ENCODE data around the gene DPEP2.
"Not testable (repeated sequence)": the region's sequence is repeated elsewhere in the genome, so short reads cannot be mapped to it uniquely, and the experiment has no call there.

DPEP2 gene

GRCh38 chr16:67982011-67982696, 17.1 kb downstream of the DPEP2 start:
- H3K4me3 Mint-ChIP-seq = no peak overlapping the region
- ATAC-seq (replicated peaks; ENCODE audit: extremely low read depth, poor library complexity, severe bottlenecking) (no peak), DNase-seq (ENCODE audit: low spot score in 2 of 2) (no peak)
- H3K4me1 Mint-ChIP-seq = peaks cover 12% of the 10 kb centered on the region
- H3K9me3 Mint-ChIP-seq = no peaks in the 10 kb centered on the region
- no peaks in the 10 kb centered on the region for H3K27me3 Mint-ChIP-seq
- H3K27ac Mint-ChIP-seq (ENCODE audit: low read depth) = no peak overlapping the region
- H3K36me3 Mint-ChIP-seq (ENCODE audit: insufficient read depth) = peaks cover 4% of the 10 kb centered on the region

DNA sequence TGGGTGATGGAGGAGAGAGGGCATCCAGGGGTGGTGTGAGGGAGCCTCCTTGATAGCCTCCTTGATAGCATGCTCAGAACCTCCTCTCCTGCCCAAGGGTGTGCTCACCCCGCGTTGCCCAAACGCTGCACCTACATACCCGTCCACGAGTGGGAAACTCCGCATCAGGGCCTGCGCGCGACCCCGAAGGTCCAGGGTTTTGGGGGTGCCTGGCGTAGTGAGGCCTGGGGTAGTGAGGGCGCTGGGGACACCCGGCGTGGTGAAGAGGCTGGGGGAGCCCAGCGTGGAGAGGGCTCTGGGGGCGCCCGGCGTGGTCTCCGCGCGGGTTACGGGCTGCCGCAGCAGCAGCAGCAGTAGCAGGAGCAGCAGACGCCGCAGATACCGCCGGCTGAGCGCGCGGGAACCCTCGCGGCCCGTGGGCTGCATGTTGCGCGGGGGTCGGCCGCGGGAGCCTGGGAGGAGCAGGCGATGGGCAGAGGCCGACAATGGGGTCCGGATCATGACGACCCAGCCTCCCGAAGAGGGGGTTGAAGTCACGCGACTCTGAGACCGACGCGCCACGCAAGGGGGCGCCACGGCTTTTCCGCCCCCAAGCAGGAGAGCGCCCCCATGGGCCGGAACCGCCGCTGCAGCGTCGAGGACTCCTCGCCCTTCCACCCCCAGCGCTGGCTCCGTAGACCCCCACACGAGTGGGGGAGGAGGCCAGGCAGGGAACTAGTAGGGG, 19.2 kb downstream of the DPEP2 start, which contains the start of gene DPEP3:
TSS of gene DPEP3 (minus strand) at position 545 of the 724 bp plus-strand sequence. CDS start at position 426, 119 bp downstream.
- H3K4me1 Mint-ChIP-seq = peaks cover 11% of the 10 kb centered on the region
- DNase-seq (ENCODE audit: low spot score in 2 of 2) = no peak
- peaks cover 6% of the 10 kb centered on the region for H3K27me3 Mint-ChIP-seq
- no peak within 1 kb of the TSS for H3K4me3 Mint-ChIP-seq
- H3K36me3 Mint-ChIP-seq (ENCODE audit: insufficient read depth) = peaks cover 3% of the 10 kb centered on the region
- no peak for ATAC-seq (replicated peaks; ENCODE audit: extremely low read depth, poor library complexity, severe bottlenecking)
- no peak within 1 kb of the TSS for H3K27ac Mint-ChIP-seq (ENCODE audit: low read depth)
- no peaks in the 10 kb centered on the region for H3K9me3 Mint-ChIP-seq

DNA sequence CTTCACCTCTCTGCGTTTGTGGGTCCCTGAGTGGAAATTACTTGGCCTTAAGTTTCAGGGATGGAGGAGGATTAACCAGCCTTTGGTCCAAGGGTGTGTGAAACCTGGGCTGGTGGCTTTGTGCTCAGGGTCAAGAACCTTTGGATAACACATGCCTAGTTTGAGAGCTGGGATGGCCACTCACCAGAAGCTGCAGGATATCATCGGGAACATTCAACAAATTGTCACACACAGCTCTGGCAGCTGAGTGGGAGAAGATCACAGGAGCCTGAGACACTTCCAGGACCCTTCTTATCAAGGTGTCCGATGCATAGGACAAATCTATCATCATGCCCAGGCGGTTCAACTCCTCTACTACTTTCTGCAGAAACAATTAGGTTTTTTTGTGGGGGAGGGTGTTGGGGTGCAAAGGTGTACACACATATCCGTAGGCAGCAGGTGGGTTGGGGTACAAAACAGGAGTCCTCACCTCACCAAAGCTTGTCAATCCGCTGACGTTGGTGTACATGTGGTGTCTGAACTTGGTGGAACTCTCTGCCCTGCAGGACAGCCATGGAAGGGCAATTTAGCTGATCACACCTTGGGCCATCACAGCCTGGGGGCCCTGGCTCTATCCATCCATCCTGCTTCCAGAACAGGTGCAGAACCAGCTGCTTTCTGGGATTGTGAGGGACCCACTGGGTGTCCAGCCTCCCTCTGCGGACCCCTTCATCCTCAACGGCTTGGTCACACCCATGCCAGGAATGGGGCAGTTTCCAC, 21.6 kb downstream of the DPEP2 start:
- no peak for ATAC-seq (replicated peaks; ENCODE audit: extremely low read depth, poor library complexity, severe bottlenecking)
- Mint-ChIP-seq H3K27ac (ENCODE audit: low read depth) (no peak overlapping the region), H3K27me3 (peaks cover 6% of the 10 kb centered on the region), H3K36me3 (ENCODE audit: insufficient read depth) (peaks cover 2% of the 10 kb centered on the region), H3K4me3 (no peak overlapping the region), H3K9me3 (no peaks in the 10 kb centered on the region), H3K4me1 (no peaks in the 10 kb centered on the region)
- no peak for DNase-seq (ENCODE audit: low spot score in 2 of 2)

GRCh38 chr16:67977005-67977404, 22.3 kb downstream of the DPEP2 start:
- Mint-ChIP-seq H3K27me3 (peaks cover 6% of the 10 kb centered on the region), H3K9me3 (no peaks in the 10 kb centered on the region), H3K4me3 (no peak overlapping the region), H3K4me1 (no peaks in the 10 kb centered on the region), H3K36me3 (ENCODE audit: insufficient read depth) (peaks cover 2% of the 10 kb centered on the region), H3K27ac (ENCODE audit: low read depth) (no peak overlapping the region)
- ATAC-seq (replicated peaks; ENCODE audit: extremely low read depth, poor library complexity, severe bottlenecking) = no peak
- no peak for DNase-seq (ENCODE audit: low spot score in 2 of 2)

- Mint-ChIP-seq H3K36me3 (ENCODE audit: insufficient read depth) (peaks cover 2% of the 10 kb centered on the region), H3K4me3 (no peak overlapping the region), H3K4me1 (no peaks in the 10 kb centered on the region), H3K27ac (ENCODE audit: low read depth) (no peak overlapping the region), H3K27me3 (peaks cover 6% of the 10 kb centered on the region), H3K9me3 (no peaks in the 10 kb centered on the region)
- ATAC-seq (replicated peaks; ENCODE audit: extremely low read depth, poor library complexity, severe bottlenecking) (no peak), DNase-seq (ENCODE audit: low spot score in 2 of 2) (no peak)
Observed at GRCh38 chr16:67976205-67976604, 23.1 kb downstream of the DPEP2 start.

DNA sequence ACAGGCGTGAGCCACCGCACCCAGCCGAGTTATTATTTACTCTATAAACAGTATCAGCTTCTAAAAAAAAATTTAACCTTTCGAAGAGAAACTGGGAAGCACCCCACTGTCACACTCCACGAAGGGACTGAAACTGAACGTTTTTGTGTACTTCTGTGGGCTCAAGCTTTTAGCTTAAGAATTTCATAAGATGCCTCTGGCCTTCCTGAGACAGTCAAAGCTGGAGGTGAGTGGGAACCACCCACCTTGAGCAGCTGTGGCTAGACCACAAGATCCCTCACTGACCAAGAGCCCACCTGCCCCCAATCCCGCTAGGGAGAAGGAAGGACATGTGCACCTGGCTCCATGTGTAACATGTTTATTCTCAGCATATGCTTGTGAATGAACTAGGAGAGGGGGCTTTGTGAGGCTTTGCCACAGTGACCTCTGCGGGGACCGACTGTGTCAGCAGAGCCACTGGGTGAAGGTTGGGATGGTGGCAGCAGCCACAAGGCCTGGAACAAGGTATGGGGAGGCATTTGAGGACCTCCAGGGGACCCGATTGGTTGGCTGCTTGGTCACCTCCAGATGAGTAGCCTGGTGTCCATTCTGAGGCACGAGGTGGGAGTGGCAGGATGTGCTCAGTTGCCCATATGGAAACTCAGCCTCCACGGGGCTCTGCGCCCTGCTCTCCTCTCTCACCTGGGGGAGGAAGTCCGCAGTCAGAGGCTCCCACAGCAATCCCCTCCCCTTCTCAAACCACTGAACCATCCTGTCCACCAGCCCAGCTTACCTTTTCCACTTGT, 23.8 kb downstream of the DPEP2 start:
- Mint-ChIP-seq H3K4me3 (no peak overlapping the region), H3K27ac (ENCODE audit: low read depth) (no peak overlapping the region), H3K36me3 (ENCODE audit: insufficient read depth) (no peaks in the 10 kb centered on the region), H3K27me3 (peaks cover 6% of the 10 kb centered on the region), H3K4me1 (no peaks in the 10 kb centered on the region), H3K9me3 (no peaks in the 10 kb centered on the region)
- DNase-seq (ENCODE audit: low spot score in 2 of 2) = no peak
- no peak for ATAC-seq (replicated peaks; ENCODE audit: extremely low read depth, poor library complexity, severe bottlenecking)

DNA sequence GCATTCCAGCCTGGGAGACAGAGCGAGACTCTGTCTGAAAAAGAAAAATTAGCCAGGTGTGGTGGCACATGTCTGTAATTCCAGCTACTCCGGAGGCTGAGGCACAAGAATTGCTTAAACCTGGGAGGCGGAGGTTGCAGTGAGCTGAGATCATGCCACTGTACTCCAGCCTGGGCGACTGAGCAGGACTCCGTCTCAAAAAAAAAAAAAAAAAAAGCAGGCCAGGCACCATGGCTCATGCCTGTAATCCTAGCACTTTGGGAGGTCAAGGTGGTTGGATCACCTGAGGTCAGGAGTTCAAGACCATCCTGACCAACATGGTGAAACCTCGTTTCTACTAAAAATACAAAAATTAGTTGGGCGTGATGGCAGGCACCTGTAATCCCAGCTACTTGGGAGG, 27.0 kb downstream of the DPEP2 start:
- peaks cover 19% of the 10 kb centered on the region for H3K4me1 Mint-ChIP-seq
- not testable (repeated sequence) for H3K36me3 Mint-ChIP-seq (ENCODE audit: insufficient read depth); H3K27ac Mint-ChIP-seq (ENCODE audit: low read depth); DNase-seq (ENCODE audit: low spot score in 2 of 2); H3K27me3 Mint-ChIP-seq; H3K4me3 Mint-ChIP-seq; ATAC-seq (replicated peaks; ENCODE audit: extremely low read depth, poor library complexity, severe bottlenecking); H3K9me3 Mint-ChIP-seq

- Mint-ChIP-seq H3K4me3 (no peak overlapping the region), H3K36me3 (ENCODE audit: insufficient read depth) (peaks cover 6% of the 10 kb centered on the region), H3K4me1 (peaks cover 27% of the 10 kb centered on the region), H3K27ac (ENCODE audit: low read depth) (no peak overlapping the region), H3K27me3 (peaks cover 3% of the 10 kb centered on the region), H3K9me3 (no peaks in the 10 kb centered on the region)
- ATAC-seq (replicated peaks; ENCODE audit: extremely low read depth, poor library complexity, severe bottlenecking) (no peak), DNase-seq (ENCODE audit: low spot score in 2 of 2) (no peak)
Observed at GRCh38 chr16:67971111-67971510, 28.2 kb downstream of the DPEP2 start.

- Mint-ChIP-seq H3K27me3 (no peaks in the 10 kb centered on the region), H3K27ac (ENCODE audit: low read depth) (peak overlapping the region; percentile 73), H3K36me3 (ENCODE audit: insufficient read depth) (peaks cover 9% of the 10 kb centered on the region), H3K4me3 (peak overlapping the region; percentile 85), H3K9me3 (no peaks in the 10 kb centered on the region), H3K4me1 (peaks cover 34% of the 10 kb centered on the region)
- no peak for DNase-seq (ENCODE audit: low spot score in 2 of 2)
- ATAC-seq (replicated peaks; ENCODE audit: extremely low read depth, poor library complexity, severe bottlenecking) = peak; percentile 23
Observed at GRCh38 chr16:67969254-67970039, 29.8 kb downstream of the DPEP2 start.

GRCh38 chr16:67968400-67969253, 30.7 kb downstream of the DPEP2 start, which contains the start of gene SLC12A4:
SLC12A4 (minus strand) TSS chr16:67968637; CDS start chr16:67968553, 84 bp downstream.
- no peaks in the 10 kb centered on the region for H3K9me3 Mint-ChIP-seq
- peaks cover 34% of the 10 kb centered on the region for H3K4me1 Mint-ChIP-seq
- H3K36me3 Mint-ChIP-seq (ENCODE audit: insufficient read depth) = peaks cover 9% of the 10 kb centered on the region
- peak within 1 kb of the TSS; percentile 77 for H3K27ac Mint-ChIP-seq (ENCODE audit: low read depth)
- no peaks in the 10 kb centered on the region for H3K27me3 Mint-ChIP-seq
- ATAC-seq (replicated peaks; ENCODE audit: extremely low read depth, poor library complexity, severe bottlenecking) (peak; percentile 85), DNase-seq (ENCODE audit: low spot score in 2 of 2) (peak; percentile 71 to 81)
- peak within 1 kb of the TSS; percentile 85 for H3K4me3 Mint-ChIP-seq

DNA sequence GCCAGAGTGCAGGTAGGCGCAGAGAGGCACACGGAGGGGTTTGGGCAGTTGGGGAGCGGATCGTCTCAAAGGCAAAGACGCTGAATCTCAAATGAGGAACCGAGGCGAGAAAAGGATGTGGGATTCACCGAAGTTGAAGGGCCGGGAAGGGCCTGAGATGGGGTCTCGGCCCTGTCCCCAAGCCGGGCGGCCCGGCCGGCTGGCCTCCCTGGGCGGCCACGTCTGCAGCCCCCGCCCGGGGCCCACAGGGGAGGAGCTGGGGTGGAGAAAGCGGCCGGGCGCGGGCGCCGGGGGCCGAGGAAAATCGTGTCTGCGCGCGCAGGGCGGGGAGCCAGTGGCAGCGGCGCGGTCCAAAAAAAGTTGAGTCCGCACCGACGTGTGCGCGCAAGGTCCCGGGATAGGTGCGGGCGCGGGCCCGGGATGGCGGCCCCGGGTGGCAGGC, 31.3 kb downstream of the DPEP2 start:
- peak overlapping the region; percentile 85 for H3K4me3 Mint-ChIP-seq
- ATAC-seq (replicated peaks; ENCODE audit: extremely low read depth, poor library complexity, severe bottlenecking) (peak; percentile 17), DNase-seq (ENCODE audit: low spot score in 2 of 2) (no peak)
- H3K9me3 Mint-ChIP-seq = no peaks in the 10 kb centered on the region
- H3K36me3 Mint-ChIP-seq (ENCODE audit: insufficient read depth) = peaks cover 9% of the 10 kb centered on the region
- peaks cover 35% of the 10 kb centered on the region for H3K4me1 Mint-ChIP-seq
- H3K27ac Mint-ChIP-seq (ENCODE audit: low read depth) = peak overlapping the region; percentile 77
- no peaks in the 10 kb centered on the region for H3K27me3 Mint-ChIP-seq
